NCI-H345 treated with DMSO at 0.1 percent for 48 hours (cell line): ENCODE measurements around the gene SYNPO.

Source experiments
- DNase-seq: peaks from one replicate; lab custom pipeline; 2025; ENCODE audit not compliant: unreplicated experiment; lab: John Stamatoyannopoulos, UW

Gene SYNPO

DNA sequence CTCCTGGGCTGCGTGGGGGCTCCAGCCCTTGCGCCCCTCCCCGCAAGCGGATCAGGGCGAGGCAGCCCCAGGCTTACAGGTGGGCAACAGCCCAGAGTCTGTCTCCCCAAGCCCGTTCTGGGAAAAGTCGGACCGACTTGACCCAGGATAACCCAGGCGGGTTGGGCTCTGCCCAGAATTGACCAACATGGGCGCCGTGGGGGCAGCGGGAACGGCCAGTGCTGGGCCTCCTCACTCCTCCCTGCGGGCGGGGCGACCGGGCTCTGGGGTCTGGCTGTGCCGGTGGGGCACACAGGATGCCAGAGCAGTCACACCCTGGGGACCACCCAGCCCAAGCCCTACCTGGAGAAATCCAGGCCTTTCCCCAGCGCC, 15.3 kb upstream of the SYNPO start:
- DNase-seq: no peak

DNA sequence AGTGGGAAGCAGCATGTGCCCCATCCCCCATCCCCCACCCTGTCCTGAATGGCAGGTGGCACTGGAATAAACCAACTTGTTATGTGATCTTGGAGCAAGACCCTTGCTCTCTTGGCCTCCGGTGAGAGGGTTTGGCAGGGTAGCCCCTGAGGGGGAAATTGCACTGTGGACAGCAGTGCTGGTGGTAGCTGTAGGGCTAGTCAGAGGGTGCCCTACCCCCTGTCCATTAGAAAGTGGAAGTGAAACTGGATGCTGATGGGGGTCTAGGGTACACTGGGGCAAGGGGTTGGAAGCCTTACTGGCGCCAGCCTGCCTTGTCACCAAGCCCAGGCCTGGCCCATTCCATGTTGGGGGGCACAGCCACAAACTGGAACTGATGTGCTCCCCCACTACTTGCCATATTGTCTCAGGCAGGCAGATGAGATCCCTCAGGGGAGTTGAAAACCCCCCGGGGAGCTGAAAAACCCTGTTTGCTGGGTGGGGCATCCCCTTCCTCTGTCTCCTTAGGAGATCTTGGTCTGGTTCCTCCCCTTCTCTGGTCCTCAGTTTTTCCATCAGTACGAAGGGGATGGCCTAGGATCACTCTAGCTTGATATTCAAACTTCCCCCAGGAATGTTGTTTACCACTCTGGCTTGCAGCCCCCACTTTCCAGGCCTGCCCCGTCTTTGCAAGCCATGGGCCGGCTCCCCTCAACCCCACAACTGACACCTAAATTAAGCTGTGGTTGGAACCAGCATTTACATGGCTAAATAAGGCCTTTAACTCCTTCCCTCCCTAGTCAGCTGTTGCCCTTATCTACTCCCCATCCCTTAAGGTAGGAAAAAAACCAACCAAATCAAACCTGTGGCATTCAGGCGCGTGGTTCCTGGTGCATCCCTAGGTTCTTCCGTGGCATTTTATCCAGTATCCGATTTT, 14.4 kb upstream of the SYNPO start:
- no peak for DNase-seq

DNA sequence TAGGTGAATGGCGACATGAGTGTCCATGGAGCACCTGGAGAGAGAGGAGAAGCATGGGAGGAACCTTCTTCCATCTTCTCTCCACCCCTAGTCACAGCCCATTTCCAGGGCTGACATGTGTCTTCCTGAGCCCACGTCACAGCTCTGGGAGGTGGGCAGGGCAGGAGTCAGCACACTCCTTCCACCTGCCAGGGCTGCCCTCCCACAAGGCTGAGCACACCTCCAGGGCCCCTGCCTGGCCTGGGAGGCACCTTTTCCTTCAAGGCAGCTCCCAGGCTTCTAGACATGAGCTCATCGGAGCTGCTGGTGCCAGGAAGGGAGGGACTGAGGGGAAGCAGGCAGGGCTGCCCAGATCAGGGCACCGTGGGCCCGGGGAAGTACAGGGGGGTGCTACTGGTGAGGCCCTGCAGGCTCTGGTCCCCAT, 13.6 kb upstream of the SYNPO start:
- DNase-seq: no peak

DNA sequence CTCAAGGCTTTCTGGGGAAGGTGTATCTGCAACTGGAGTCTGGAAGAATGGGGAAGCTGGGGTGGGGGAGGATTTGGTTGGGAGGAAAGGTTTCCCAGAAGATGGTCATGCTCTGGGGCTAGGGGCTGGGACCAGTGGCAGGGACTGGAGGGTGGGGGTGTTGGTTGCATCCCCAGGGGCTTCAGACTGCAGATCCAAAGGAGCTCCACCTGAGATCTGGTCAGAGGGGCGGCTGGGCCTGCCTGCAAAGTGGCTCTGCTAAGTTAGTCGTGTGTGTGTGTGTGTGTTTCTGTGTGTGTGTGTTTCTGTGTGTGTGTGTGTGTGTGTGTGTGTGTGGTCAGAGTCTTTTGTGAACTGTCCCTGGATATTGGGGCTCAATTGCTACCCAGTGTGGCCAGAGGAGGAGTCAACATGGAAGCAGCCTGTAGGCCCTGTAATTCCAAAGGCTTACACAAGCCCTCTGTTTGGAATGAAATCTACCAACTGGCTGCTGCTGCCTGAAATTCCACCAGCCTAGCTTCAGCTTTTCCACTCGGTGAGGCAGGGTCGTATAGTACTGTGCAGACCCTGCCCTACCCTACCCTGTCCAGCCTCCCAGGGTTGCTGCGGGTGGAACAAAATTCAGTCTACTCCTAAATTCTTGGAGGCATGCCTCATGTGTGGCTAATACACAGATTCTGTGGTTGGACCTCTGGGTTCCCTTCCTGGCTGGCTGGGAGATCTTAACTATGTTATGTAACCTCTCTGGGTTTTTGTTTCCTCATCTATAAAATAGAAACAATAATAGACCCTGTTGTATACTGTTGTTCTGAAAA, 12.5 kb upstream of the SYNPO start:
- no peak for DNase-seq

GRCh38 chr5:150628936-150629485, 11.4 kb upstream of the SYNPO start:
- no peak for DNase-seq

- DNase-seq: no peak
Measured at GRCh38 chr5:150630016-150630415, 10.4 kb upstream of the SYNPO start.

DNA sequence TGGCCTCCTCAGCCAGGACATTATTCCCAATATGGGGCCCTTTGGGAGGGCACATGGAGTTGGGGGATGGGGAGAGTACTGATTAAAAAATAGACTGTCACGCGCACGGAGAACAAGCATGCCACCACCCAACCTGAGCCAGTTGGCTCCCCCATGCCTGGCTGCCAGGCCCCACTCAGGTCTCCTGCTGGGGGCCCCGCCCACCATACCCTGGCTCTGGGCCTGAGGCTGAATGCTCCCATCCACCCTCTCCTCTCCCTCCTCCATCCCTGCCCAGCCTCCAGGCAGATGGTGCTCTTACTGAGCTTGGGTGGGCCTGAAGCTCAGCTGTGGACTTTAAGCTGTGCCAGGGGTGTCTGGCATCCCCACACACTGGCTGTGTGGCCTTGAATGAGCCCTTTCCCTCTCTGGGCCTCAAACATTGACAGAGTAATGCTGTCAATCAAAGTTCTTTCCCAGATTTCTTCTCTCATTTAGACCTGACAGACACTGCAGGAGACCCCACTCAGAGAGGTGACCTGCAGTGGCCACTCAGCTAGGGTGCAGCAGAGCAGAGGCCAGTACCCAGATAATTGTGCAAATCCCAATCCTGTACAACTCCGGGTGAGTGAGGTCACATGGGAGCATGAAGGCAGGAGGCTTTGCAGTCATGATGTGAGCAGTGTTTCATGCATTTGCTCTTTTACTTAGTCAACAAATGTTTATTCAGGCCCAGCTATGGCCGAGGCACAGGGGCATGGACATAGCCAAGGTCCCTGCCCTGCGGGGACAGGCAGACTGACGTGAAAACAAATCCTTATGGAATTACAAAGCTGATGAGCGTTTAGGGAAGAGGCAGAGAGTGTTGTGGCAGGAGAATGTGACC, 9.8 kb upstream of the SYNPO start:
- DNase-seq: no peak

GRCh38 chr5:150631326-150631701, 9.1 kb upstream of the SYNPO start:
- DNase-seq: no peak

DNA sequence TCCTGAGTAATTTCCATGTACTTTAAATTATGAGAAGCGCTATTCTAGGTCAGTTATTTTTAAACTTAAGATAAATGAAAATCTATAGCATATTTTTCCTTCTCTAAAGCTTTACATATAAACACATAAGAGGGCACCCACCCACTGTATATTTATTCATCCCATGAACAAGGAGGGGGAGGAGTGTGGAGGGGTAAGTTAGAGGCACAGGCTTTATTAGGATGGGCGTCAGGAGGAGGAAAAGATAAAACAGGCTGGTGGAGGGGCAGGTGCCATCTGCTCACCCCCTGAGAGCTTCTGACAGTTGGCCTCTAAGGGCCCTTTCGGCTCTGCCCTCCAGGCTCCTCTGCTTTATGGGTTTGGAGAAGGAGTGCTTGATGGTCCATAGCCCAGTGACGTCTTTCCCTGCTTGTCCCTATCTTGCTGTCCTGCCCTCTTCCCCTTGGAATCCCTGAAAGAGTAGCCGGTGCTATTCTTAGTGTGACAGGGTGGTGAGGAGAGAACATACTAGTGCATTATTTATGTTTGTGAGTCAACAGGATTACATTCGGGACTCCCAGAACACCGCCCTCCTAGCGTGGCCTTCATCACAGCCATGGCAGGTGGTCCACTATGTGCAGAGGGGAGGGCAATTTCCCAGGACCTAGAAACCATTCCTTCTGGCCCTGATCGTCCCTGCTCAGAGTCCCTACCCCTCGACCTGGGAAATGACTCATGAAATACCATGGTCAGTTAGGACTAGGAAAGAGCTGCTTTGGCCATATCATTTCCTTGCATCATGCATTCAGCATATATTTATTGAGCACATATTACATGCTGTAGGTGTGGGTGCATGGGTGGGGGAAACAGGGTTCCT, 7.9 kb upstream of the SYNPO start:
- no peak for DNase-seq

DNA sequence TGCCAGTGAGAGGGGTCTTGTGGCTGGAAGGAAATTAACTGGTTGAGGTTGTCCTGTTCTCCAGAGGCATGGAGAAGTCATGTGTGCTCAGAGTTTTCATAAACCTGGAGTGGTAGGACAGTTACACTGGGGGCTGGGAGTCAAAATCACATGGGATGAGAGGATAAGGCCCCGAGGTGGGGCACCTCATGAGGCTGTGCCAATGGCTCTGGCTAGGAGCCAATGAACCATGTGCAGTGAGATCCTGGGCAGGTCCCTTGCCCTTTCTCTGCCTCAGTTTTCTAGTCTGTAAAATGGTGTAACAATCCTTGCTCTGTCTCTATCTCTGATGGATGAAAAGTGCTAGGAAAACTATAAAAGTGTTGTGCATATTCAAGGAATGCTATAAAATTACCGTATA, 7.0 kb upstream of the SYNPO start:
- DNase-seq: no peak

GRCh38 chr5:150636391-150637244, 3.8 kb upstream of the SYNPO start:
- no peak for DNase-seq

DNA sequence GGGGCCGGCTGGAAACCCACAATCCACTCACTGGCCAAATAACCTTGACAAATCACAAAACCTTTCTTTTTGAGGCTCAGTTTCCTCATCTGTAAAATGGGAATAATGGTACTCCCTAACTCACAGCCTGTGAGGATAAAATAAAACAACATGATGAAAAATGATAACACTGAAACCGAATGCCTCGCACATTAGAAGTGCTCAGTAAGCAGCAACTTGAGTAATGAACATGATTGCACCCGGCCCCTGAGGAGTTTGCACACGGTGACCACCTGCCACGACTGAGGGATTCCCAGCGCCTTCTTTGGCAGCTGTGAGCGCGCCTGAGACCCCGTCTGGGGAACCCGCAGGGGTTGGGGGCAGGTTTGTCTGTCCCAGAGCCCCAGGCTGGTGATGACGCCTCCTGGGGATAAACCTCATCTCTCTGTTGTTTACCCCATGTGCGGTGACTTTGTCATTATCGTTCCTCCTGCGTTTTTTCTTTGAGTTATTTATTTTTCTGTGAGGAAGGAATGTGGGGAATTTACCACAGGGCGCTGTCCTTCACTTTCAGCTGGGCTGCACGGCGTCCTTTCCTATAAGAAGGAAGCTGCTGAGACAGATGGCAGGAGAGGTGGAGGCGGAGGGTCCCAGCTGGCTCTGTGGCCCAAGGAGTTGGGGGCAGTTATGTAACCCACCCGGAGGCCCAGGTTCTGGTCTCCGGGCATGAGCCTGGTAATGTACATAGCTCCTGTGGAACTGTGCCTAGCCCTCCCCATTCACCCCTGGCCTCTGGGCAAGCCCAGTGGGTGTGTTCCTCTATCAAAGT, 3.0 kb upstream of the SYNPO start:
- no peak for DNase-seq

DNA sequence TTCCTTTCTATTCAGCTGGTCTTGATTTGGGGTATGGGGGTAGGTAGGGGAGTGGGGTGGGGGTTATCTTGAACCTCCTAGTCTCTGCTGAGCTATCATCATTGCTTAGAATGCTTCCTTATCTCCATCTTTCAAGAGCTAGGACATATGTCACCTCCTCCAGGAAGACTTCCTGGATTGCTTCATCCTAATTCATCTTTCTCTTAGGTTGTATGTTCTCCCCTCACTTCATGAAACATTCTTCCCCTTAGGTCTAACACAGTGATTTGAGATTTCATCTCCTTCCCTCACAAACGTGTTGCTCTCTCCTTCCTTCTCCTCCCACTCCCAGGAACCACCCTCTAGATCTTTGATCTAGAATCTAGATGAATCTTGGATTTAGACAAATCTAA, 2.4 kb upstream of the SYNPO start:
- DNase-seq: no peak

DNA sequence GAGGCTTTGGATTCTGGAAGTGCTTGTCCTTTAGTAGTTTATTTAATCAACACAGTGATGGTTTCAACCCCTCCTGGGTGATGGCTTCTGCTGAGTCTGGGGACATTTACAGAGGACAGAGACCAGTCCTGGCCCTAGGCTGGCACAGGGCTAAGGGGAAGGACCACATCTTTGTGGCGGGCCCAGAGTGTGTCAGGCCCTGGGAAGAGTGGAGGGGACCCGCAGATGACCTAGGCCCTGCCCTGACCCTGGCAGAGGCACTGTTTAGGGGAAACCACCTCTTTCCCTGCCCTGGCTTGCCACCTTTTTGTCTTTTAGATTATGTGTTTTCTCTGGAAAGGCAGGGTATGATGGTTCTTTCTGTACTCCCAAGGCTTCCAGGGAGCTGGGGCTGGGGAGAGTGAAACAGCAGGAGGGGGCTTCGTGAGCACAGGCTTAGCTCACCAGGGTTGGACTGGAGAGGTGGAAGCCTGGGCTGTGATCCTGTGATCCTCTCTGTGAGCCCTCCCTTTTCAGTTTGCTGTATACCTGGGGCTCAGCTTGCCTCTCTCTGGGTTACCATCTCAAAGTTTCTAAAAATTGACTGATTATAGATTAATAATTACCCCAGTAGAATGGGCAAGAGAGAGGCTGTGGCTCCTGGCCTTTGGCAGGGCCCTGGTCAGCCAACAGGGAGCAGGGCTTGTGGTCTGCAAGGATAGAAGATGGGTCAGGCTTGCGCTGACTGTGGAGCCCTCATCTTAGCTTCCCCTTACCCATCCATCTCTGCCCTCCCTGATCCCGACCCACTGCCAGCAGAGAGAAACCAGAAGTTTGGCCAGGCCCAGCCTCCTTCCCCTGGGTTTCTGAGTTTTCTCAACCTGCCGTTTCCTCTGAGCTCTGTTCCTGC, 1.7 kb upstream of the SYNPO start:
- no peak for DNase-seq

- DNase-seq: no peak
Measured at GRCh38 chr5:150639377-150639692, 1.1 kb upstream of the SYNPO start.

DNA sequence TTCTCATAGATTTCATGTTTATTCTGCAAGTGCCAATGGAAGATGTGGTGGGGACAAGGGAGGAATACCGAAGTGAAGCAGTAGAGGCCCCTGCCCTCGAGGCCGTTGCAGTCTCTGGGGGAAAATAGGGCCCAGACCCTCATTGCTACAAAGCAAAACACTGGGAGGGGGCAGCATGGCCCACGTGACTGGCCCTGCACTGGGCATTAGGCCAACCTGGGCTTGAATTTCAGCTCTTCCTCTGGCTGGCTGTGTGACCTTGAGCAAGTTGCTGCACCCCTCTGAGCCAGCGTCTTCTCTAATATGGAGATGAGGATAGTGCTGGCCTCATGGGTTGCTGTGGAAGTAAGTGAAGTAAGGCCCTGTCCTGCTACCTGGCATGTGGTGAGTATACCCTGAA, 709 bp upstream of the SYNPO start:
- no peak for DNase-seq

- no peak for DNase-seq
Measured at GRCh38 chr5:150641006-150641570, 628 bp downstream of the SYNPO start.
